Smooth muscle cell of bladder (primary cell): ENCODE data around the gene TMX3. TPM values are rescaled to one million over a fixed set of nuclear protein-coding genes. Genes with fewer than 3 reads are reported as not detected.

ENCODE experiments used
- total RNA-seq: library from RNA; depleted of rRNA; stranded (reverse); fragments of >200 nt; gene quantifications from 2 replicates; pipeline ENCODE4 v1.2.3, GENCODE V29; 2014

The TMX3 gene
- 104 and 122 TPM in 2 replicates for total RNA-seq

DNA sequence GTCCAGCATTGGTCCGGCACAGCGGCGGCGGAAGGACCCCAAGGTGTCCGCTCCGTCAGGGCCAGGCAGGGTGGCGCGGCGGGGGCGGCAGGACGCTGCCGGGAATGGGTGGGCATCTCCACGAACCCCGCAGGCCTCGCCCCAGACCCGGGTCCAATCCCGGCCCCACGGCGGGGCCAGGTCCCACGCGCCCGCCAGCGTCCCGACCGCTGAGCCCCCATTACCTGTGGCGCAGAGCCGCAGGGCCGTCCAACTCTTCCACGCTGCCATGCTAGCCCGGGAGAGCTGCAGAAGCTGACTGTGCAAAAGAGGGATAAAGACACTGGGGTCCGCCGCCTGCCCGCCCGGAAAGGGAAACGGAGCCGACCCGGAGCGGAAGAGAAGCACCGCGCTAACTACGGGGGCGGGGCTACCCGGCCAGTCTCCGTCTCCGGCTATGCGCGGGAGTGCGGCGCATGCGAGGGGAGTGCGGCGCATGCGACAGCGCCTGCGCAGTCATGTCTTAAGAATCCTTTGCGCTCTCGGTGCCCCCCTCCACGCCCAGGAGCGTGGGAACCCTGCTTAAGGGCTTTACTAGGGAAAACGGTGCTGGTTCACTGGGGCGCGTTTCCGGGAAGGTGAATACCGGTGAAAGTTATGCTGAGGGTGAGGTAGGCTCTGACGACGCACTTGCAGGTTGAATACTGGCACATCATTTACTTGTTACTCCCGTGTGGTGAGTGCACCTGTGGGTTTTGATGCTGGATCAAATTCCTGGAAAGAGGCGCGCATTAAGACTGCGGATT lies at the start of gene TMX3:
Gene TMX3, minus strand, starts transcription at position 397 of the 785 bp plus-strand sequence. Its CDS starts 127 bp downstream, at position 270.

Other genes with a start within 250 kb of the TMX3 start
- 45.7 and 63.3 TPM in 2 replicates for gene CCDC102B, start 83.0 kb upstream of the TMX3 start, total RNA-seq